Neural progenitor cell (in vitro differentiated cells): ENCODE results near the gene ISY1.

Experiments
- EZH2 ChIP-seq: fragments of 200-600 bp; sonication (generic); IDR thresholded peaks from 2 replicates; pipeline ENCODE4 v1.6.1; 2017; ENCODE audit warnings: antibody characterized with exemption, mild to moderate bottlenecking, moderate library complexity
- EZH2phosphoT487 ChIP-seq: fragments of 200-600 bp; sonication (generic); IDR thresholded peaks from 2 replicates; pipeline ENCODE4 v1.6.1; 2017; ENCODE audit warnings: antibody characterized with exemption
- TF ChIP-seq, protein P1 (sequence below): fragments of 200-600 bp; sonication (generic); IDR thresholded peaks from 2 replicates; pipeline ENCODE4 v1.5.1; 2017; ENCODE audit warnings: antibody characterized with exemption, mild to moderate bottlenecking

DNA sequence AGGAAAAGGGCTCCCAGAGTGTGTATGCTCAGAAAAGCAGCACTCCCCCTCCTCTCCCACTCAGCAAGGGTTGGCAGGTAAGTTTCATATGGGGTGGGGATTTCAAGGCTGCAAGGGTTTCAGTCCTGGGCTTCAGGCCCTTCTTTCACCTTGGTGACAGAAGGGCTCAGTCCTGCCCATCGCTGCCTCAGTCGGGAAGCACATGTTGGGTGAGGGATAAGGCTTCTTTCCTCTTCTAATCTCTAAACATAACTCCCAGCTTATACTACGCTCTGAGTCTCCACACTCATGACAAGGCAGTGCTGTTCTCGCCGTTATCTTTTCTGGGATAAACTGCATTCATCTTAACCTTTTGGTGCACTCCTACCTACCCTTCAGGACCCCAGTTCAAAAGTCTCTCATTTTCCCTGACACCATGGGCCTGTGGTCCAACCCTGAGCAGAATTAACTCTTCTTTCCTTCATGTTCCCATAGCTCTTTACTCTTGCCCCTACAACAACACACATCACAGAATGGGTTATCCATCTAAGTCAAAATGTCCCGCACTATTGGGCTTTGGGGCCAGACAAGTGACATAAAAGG lies 56.3 kb downstream of the ISY1 start:
- TF ChIP-seq EZH2phosphoT487 (no peak), EZH2 (no peak)
- TF ChIP-seq, protein P1, sequence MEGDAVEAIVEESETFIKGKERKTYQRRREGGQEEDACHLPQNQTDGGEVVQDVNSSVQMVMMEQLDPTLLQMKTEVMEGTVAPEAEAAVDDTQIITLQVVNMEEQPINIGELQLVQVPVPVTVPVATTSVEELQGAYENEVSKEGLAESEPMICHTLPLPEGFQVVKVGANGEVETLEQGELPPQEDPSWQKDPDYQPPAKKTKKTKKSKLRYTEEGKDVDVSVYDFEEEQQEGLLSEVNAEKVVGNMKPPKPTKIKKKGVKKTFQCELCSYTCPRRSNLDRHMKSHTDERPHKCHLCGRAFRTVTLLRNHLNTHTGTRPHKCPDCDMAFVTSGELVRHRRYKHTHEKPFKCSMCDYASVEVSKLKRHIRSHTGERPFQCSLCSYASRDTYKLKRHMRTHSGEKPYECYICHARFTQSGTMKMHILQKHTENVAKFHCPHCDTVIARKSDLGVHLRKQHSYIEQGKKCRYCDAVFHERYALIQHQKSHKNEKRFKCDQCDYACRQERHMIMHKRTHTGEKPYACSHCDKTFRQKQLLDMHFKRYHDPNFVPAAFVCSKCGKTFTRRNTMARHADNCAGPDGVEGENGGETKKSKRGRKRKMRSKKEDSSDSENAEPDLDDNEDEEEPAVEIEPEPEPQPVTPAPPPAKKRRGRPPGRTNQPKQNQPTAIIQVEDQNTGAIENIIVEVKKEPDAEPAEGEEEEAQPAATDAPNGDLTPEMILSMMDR: no peak
